GM18909 (cell line): ENCODE results near the gene PRRT2.
A peak's percentile ranks its signal among the peaks of the same experiment; 100 is the strongest.

ENCODE experiments used
- ATAC-seq: cut with Tn5 transposase; IDR thresholded peaks from one replicate; pipeline ENCODE4 v1.9.1; 2021; ENCODE audit warnings: mild to moderate bottlenecking; ENCODE audit not compliant: unreplicated experiment, poor library complexity

Gene PRRT2

GRCh38 chr16:29854520-29855100 lies 42.6 kb downstream of the PRRT2 start:
- ATAC-seq = no peak

DNA sequence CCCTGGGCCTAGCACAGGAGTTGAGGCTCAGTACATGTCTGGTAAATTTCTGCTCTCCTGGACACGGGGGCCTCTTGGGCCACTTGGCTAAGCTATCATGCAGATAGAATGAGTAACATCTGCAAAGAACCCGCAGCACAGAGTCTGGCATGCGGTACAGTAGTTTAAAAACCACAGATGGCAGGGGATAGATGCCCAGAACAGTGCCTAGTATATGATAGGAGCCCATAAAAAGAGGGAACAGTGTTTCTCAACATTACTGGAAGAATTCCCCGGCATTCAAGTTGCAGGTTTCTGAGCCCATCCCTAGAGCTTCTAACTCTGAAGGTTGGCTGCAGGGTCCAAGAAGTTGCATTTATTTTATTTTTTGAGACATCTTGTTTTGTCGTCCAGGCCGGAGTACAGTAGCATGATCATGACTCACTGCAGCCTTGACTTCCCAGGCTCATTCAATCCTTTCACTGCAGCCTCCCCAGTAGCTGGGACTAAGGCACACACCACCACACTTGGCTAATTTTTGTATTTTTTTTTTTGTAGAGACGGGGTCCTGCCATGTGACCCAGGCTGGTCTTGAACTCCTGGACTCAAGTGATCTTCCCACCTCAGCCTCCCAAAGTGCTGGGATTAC lies 45.3 kb downstream of the PRRT2 start:
- ATAC-seq = no peak

DNA sequence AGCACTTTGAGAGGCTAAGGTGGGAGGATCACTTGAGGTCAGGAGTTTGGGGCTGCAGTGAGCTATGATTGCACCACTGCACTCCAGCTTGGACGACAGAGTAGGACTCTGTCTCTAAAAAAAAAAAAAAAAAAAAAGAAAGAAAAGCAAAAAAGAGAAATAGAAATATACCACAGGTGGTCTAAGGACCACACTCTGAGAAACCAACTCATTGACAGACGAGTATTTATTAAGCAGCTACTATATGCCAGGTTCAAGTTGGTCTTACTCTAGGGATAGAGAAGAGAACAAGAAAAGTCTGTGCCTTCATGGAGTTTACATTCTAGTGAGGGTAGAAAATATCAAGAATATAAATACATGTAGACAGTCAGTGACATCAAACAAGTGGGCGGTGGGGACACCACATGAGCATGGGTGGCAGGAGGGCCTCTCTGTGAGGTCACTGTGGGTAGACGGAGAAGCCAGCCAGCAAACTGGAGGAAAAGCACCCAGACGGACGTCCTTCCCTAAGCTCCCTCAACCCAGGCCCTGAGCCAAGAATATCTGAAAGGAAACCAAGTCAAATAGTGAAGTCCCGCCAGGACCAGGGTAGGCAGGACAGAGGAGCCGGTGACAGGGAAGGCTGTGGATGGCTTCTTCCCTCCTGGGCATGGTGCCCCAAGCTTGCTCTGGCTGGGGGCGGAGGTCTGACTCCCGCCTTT lies 46.3 kb downstream of the PRRT2 start:
- ATAC-seq = no peak

DNA sequence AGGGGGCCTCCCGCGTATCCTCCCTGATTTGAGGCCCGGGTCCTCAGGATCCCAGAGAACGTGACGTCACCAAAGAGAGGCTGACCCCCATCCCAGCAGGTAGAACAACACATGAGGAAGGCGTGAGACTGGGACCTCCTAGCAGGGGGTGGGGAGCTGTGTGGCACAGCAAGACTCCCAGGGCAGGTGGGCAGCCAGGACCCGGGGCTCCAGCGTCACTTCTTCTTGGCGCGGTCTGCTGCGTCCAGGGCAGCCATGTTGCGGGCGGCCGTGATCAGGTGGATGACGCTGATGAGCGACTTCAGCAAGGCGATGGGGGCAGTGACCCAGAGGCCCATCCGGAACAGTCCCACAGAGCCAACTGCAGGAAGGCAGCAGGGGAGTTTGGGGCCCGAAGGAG lies 47.0 kb downstream of the PRRT2 start:
- ATAC-seq = no peak

DNA sequence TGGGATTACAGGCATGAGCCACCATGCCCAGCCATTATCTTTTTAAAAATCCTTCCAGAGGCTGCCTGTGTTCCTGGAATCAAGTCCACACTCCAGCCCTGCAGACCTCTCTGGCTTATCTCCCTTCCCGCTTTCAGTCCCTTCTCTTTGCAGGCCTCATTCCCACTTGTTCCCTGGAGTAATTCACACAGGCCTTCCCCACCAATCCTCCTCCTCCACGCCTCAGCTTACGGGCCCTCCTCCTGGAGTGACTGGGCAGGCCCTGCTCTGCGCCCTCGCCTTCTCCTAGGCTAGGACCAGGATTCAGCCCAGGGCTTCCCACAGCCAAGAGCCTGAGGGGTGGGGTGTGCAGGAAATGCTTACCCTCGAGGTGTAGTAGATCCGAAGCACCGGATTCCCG lies 48.2 kb downstream of the PRRT2 start:
- no peak for ATAC-seq

DNA sequence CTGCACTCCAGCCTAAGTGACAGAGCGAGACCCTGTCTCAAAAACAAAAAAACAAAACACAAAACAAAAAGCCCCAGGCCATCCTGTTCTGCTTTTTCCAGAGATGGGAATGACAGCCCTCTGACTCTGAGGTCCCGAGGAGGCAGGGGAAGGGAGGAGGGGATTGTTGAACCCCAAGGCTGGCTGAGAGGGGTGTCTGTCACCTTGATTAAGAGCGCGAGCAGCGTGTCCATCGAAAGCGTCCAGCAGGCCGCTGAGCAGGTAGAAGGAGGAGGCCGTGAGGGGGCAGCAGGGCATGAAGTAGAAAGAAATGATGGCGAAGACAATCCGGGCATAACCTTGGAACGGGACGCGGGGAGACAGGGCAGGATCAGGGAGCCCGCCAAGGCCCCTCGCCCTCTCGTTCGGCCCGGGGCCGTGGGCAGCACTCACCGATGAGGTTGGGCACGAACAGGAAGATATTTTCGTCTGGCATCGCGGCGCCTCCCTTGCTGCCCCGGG lies 50.4 kb downstream of the PRRT2 start:
- no peak for ATAC-seq

DNA sequence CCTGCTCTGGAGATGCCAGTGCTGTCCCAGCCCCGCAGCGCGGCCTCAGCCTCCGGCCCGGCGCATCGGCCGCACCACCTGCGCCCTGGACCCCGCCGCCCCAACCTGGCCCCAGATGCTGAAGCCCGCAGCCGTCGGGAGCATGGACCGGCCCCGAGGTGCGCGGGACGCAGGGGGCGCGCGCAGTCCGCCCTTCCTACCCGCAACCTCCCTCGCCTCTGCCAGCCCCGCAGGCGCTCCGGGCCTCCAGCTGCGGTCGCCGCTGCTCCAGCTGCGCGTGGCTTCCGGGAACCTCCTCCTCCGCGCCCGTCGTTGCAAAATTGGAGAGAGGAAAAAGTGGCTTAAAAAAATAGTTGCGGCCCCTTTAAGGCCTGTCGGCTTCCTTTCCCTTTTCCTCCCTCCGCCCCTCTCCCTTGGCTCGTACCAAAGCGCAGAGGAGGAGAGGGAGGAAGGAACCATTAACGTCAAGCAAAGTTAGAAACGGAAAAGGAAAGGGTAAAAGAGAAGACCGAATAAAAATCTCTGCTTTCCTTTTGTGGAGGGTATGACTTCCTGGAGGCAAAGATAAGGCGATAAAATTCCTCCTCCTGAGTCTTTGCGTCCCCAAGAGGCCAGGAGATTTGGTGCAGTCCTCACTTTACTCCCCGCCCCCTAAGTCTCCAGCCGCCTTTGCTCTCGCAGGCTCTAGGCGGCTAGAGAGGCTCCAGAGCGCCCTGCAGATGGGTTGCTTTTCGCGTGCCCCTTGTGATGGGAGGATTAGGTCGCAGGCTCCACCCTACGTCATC lies 51.1 kb downstream of the PRRT2 start, which contains the start of gene CDIPT:
Gene CDIPT, minus strand, starts transcription at position 343 of the 785 bp plus-strand sequence. CDS start 369 bp downstream, outside the sequence.
- ATAC-seq = peak; percentile 94

- no peak for ATAC-seq
These were observed 51.6 kb downstream of the PRRT2 start for GRCh38 chr16:29863669-29863984.

GRCh38 chr16:29864205-29864604 lies 52.2 kb downstream of the PRRT2 start:
- no peak for ATAC-seq
